Erythroblast (primary cell): ENCODE results near the gene ULK4.
"Not testable (repeated sequence)": the region's sequence is repeated elsewhere in the genome, so short reads cannot be mapped to it uniquely, and the experiment has no call there.

Experiments used
- DNase-seq, 2 experiments: peaks; one replicate each; lab custom pipeline; 2025; lab: John Stamatoyannopoulos, UW
- GATA1 ChIP-seq: IDR thresholded peaks from 2 replicates; pipeline ENCODE4 v1.6.1; 2011; ENCODE audit warnings: low read depth, mild to moderate bottlenecking, control low read depth, low read length, moderate library complexity
- POLR2A ChIP-seq: IDR thresholded peaks from 2 replicates; pipeline ENCODE4 v1.6.1; 2011; ENCODE audit warnings: mild to moderate bottlenecking, low read length

ULK4 gene

GRCh38 chr3:41431386-41431785 is 530.5 kb downstream of the ULK4 start:
- DNase-seq: no peak
- TF ChIP-seq POLR2A (no peak), GATA1 (no peak)

- no peak for DNase-seq
- TF ChIP-seq POLR2A (no peak), GATA1 (no peak)
Measured at GRCh38 chr3:41430886-41431285, 531.0 kb downstream of the ULK4 start.

GRCh38 chr3:41430391-41430790 is 531.5 kb downstream of the ULK4 start:
- TF ChIP-seq POLR2A (no peak), GATA1 (no peak)
- DNase-seq: no peak

GRCh38 chr3:41426485-41426884 is 535.4 kb downstream of the ULK4 start:
- no peak for DNase-seq
- TF ChIP-seq GATA1 (no peak), POLR2A (no peak)

- no peak for TF ChIP-seq GATA1
- no peak for TF ChIP-seq POLR2A
- no peak for DNase-seq
Measured at GRCh38 chr3:41424543-41425300, 537.2 kb downstream of the ULK4 start.

GRCh38 chr3:41419809-41420208 is 542.1 kb downstream of the ULK4 start:
- DNase-seq: no peak
- TF ChIP-seq GATA1 (no peak), POLR2A (no peak)

- no peak for TF ChIP-seq GATA1
- no peak for TF ChIP-seq POLR2A
- DNase-seq: no peak
Measured at GRCh38 chr3:41418961-41419691, 542.8 kb downstream of the ULK4 start.

GRCh38 chr3:41417574-41417973 is 544.3 kb downstream of the ULK4 start:
- no peak for TF ChIP-seq GATA1
- TF ChIP-seq POLR2A: no peak
- no peak for DNase-seq

GRCh38 chr3:41411065-41411464 is 550.8 kb downstream of the ULK4 start:
- DNase-seq: no peak
- TF ChIP-seq POLR2A (no peak), GATA1 (no peak)

GRCh38 chr3:41405466-41405865 is 556.4 kb downstream of the ULK4 start:
- TF ChIP-seq POLR2A (no peak), GATA1 (no peak)
- no peak for DNase-seq

- TF ChIP-seq GATA1 (no peak), POLR2A (no peak)
- no peak for DNase-seq
Measured at GRCh38 chr3:41404582-41404981, 557.3 kb downstream of the ULK4 start.

- no peak for TF ChIP-seq POLR2A
- TF ChIP-seq GATA1: no peak
- DNase-seq: no peak
Measured at GRCh38 chr3:41394896-41395295, 567.0 kb downstream of the ULK4 start.

GRCh38 chr3:41370765-41371535 is 591.0 kb downstream of the ULK4 start:
- not testable (repeated sequence) for DNase-seq

- no peak for DNase-seq
- TF ChIP-seq GATA1 (no peak), POLR2A (no peak)
Measured at GRCh38 chr3:41370307-41370706, 591.6 kb downstream of the ULK4 start.

GRCh38 chr3:41369838-41370237 is 592.1 kb downstream of the ULK4 start:
- TF ChIP-seq GATA1: no peak
- no peak for TF ChIP-seq POLR2A
- no peak for DNase-seq
